GM12878 (cell line): ENCODE results near the gene VPS45. TPM values are rescaled to one million over a fixed set of nuclear protein-coding genes. Genes with fewer than 3 reads are reported as not detected.

Source experiments
- BCLAF1 ChIP-seq: fragments of 450-650 bp; IDR thresholded peaks from 2 replicates; pipeline ENCODE4 v1.6.1; 2017; ENCODE audit warnings: antibody characterized with exemption, mild to moderate bottlenecking, moderate library complexity
- CBX3 ChIP-seq: fragments of 200-600 bp; sonication (generic); IDR thresholded peaks from 2 replicates; pipeline ENCODE4 v1.6.1; 2016; ENCODE audit warnings: low read depth, borderline replicate concordance
- E2F4 ChIP-seq: IDR thresholded peaks from 2 replicates; pipeline ENCODE4 v1.6.1; 2012; ENCODE audit warnings: low read depth, low read length, improper control_type of control experiment
- NRF1 ChIP-seq: conservative IDR thresholded peaks from 2 replicates; pipeline ENCODE4 v1.6.1; 2011; ENCODE audit warnings: mild to moderate bottlenecking, low read depth, low read length, improper control_type of control experiment
- RELA ChIP-seq: fragments of 450-650 bp; IDR thresholded peaks from 2 replicates; pipeline ENCODE4 v1.8.0; 2014; ENCODE audit warnings: borderline replicate concordance; ENCODE audit not compliant: partially characterized antibody
- TCF12 ChIP-seq: IDR thresholded peaks from 2 replicates; pipeline ENCODE4 v1.6.1; 2011; ENCODE audit warnings: low read depth, mild to moderate bottlenecking, low read length
- polyA plus RNA-seq, 11 experiments: library from polyadenylated mRNA; depleted of rRNA in 4 of 11; unstranded in 6 of 11; stranded (reverse) in 5 of 11; fragments of >200 nt; fragmentation: Nextera tagmentation in 4 of 11; fragmentation: Illumina TruSeq in 1 of 11; extraction: Ambion mirVana in 4 of 11; extraction: Trizol in 1 of 11; gene quantifications; 1 replicate in 1 of 11; 2 replicates in 10 of 11; pipeline versions ENCODE4 v1.2.1 to v1.2.3, GENCODE V29; 2011 to 2016; ENCODE audit warnings: inconsistent platforms in 2 of 11, missing spikeins in 2 of 11, low read depth in 1 of 11
- total RNA-seq, 4 experiments: library from RNA; depleted of rRNA in 3 of 4; stranded (reverse); fragments of >200 nt in 3 of 4; fragmentation: Illumina TruSeq in 1 of 4; extraction: Trizol in 1 of 4; gene quantifications; 2 replicates each; pipeline versions ENCODE4 v1.2.1 to v1.2.3, GENCODE V29; 2013 to 2021
- TF ChIP-seq, protein P1 (sequence below): fragments of 450-650 bp; IDR thresholded peaks from 2 replicates; pipeline ENCODE4 v1.6.1; 2016; ENCODE audit warnings: mild to moderate bottlenecking, moderate library complexity, borderline replicate concordance
- TF ChIP-seq, protein P2 (sequence below): fragments of 450-650 bp; IDR thresholded peaks from 2 replicates; pipeline ENCODE4 v1.6.1; 2017; ENCODE audit warnings: mild to moderate bottlenecking, moderate library complexity

The VPS45 gene
- total and polyA plus RNA-seq, 10 of the 15 experiments (the other 5 are each of a cell fraction or from before 2014, with no cell fraction given), result 24.4 to 48.7 (median 34.5) TPM

DNA sequence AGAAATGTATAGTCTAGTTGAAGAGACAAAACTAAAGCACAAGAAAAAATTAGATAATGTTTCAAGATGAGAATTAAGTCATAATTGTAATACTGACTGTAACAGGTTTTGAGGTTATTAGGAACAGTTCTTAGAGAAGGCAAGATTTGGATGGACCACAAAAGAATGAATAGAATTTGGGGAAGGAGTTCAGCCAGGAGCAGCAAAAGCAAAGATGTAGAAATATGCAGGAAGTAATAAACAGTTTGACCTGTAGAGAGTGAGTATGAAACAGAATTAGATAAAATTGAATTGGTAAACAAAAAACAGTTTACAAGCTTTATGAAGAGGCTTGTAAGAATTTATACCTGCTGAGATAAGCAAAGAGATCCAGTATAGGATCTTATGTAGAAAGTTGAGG lies 16.3 kb downstream of the VPS45 start (continued):
- TF ChIP-seq, protein P1, sequence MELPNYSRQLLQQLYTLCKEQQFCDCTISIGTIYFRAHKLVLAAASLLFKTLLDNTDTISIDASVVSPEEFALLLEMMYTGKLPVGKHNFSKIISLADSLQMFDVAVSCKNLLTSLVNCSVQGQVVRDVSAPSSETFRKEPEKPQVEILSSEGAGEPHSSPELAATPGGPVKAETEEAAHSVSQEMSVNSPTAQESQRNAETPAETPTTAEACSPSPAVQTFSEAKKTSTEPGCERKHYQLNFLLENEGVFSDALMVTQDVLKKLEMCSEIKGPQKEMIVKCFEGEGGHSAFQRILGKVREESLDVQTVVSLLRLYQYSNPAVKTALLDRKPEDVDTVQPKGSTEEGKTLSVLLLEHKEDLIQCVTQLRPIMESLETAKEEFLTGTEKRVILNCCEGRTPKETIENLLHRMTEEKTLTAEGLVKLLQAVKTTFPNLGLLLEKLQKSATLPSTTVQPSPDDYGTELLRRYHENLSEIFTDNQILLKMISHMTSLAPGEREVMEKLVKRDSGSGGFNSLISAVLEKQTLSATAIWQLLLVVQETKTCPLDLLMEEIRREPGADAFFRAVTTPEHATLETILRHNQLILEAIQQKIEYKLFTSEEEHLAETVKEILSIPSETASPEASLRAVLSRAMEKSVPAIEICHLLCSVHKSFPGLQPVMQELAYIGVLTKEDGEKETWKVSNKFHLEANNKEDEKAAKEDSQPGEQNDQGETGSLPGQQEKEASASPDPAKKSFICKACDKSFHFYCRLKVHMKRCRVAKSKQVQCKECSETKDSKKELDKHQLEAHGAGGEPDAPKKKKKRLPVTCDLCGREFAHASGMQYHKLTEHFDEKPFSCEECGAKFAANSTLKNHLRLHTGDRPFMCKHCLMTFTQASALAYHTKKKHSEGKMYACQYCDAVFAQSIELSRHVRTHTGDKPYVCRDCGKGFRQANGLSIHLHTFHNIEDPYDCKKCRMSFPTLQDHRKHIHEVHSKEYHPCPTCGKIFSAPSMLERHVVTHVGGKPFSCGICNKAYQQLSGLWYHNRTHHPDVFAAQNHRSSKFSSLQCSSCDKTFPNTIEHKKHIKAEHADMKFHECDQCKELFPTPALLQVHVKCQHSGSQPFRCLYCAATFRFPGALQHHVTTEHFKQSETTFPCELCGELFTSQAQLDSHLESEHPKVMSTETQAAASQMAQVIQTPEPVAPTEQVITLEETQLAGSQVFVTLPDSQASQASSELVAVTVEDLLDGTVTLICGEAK, result no peak
- TF ChIP-seq CBX3, result no peak
- TF ChIP-seq, protein P2, sequence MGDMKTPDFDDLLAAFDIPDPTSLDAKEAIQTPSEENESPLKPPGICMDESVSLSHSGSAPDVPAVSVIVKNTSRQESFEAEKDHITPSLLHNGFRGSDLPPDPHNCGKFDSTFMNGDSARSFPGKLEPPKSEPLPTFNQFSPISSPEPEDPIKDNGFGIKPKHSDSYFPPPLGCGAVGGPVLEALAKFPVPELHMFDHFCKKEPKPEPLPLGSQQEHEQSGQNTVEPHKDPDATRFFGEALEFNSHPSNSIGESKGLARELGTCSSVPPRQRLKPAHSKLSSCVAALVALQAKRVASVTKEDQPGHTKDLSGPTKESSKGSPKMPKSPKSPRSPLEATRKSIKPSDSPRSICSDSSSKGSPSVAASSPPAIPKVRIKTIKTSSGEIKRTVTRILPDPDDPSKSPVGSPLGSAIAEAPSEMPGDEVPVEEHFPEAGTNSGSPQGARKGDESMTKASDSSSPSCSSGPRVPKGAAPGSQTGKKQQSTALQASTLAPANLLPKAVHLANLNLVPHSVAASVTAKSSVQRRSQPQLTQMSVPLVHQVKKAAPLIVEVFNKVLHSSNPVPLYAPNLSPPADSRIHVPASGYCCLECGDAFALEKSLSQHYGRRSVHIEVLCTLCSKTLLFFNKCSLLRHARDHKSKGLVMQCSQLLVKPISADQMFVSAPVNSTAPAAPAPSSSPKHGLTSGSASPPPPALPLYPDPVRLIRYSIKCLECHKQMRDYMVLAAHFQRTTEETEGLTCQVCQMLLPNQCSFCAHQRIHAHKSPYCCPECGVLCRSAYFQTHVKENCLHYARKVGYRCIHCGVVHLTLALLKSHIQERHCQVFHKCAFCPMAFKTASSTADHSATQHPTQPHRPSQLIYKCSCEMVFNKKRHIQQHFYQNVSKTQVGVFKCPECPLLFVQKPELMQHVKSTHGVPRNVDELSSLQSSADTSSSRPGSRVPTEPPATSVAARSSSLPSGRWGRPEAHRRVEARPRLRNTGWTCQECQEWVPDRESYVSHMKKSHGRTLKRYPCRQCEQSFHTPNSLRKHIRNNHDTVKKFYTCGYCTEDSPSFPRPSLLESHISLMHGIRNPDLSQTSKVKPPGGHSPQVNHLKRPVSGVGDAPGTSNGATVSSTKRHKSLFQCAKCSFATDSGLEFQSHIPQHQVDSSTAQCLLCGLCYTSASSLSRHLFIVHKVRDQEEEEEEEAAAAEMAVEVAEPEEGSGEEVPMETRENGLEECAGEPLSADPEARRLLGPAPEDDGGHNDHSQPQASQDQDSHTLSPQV, result no peak
- no peak for TF ChIP-seq NRF1
- TF ChIP-seq RELA, result no peak
- TF ChIP-seq TCF12, result no peak
- TF ChIP-seq E2F4, result no peak
- TF ChIP-seq BCLAF1, result no peak
